Activated naive CD4-positive, alpha-beta T cell treated with anti-CD3 and anti-CD28 coated beads, Interleukin-2, amount 10 ng/mL, durations not matched to agents 7 days and 5 days (primary cell): Measurements from ENCODE around the gene VN1R2.
"Not testable (repeated sequence)": the region's sequence is repeated elsewhere in the genome, so short reads cannot be mapped to it uniquely, and the experiment has no call there.

Experiments used
- CTCF ChIA-PET: fragments of 350-600 bp; sonication (Branson Sonifier 250); formaldehyde crosslinking; loops from one replicate; lab custom pipeline; 2021; ENCODE audit warnings: antibody characterized with exemption; lab: Charles Lee
- DNase-seq: peaks from one replicate; pipeline ENCODE4 v3.0.0-alpha.2; 2020
- H3K27ac Mint-ChIP-seq: one replicate; pipeline ENCODE4 v1.8.0; 2021; ENCODE audit warnings: mild to moderate bottlenecking, moderate library complexity, mixed read lengths
- H3K27me3 Mint-ChIP-seq: one replicate; pipeline ENCODE4 v1.8.0; 2021; ENCODE audit warnings: mild to moderate bottlenecking, mixed read lengths
- H3K36me3 Mint-ChIP-seq: one replicate; pipeline ENCODE4 v1.8.0; 2021; ENCODE audit warnings: mixed read lengths
- H3K4me1 Mint-ChIP-seq: one replicate; pipeline ENCODE4 v1.8.0; 2021; ENCODE audit warnings: mixed read lengths
- H3K4me3 Mint-ChIP-seq: one replicate; pipeline ENCODE4 v1.8.0; 2021; ENCODE audit warnings: mild to moderate bottlenecking, moderate library complexity, mixed read lengths
- H3K9me3 Mint-ChIP-seq: one replicate; pipeline ENCODE4 v1.8.0; 2021; ENCODE audit warnings: mixed read lengths

Gene VN1R2

DNA sequence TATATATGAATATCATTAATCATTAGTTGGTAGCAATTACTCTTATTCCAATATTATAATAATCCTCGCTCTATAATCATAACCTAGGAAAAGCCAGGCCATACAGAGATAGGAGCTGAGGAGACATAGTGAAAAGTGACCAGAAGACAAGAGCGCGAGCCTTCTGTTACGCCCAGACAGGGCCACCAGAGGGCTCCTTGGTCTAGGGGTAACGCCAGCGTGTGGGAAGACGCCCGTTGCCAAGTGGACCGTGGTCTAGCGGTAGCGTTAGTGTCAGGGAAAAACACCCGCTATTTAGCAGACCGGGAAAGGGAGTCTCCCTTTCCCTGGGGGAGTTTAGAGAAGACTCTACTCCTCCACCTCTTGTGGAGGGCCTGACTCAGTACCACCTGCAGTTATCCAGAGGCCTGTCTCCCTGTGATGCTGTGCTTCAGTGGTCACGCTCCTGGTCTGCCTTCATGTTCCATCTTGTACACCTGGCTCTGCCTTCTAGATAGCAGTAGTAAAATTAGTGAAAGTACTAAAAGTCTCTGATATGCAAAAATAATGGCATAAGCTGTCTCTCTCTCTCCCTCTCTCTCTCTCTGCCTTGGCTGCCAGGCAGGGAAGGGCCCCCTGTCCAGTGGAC, at the start of gene VN1R2:
TSS of gene VN1R2 (plus strand) at position 578 of the 628 bp plus-strand sequence. CDS start 84 bp downstream, outside the sequence.
- H3K27ac Mint-ChIP-seq, H3K4me3 Mint-ChIP-seq, H3K27me3 Mint-ChIP-seq, CTCF ChIA-PET, H3K36me3 Mint-ChIP-seq, DNase-seq: not testable (repeated sequence)
- peaks cover 41% of the 10 kb centered on the region for H3K9me3 Mint-ChIP-seq
- peaks cover 13% of the 10 kb centered on the region for H3K4me1 Mint-ChIP-seq

- Mint-ChIP-seq H3K36me3 (peaks cover 61% of the 10 kb centered on the region), H3K9me3 (peaks cover 88% of the 10 kb centered on the region)
- H3K27me3 Mint-ChIP-seq, H3K4me1 Mint-ChIP-seq, H3K4me3 Mint-ChIP-seq, H3K27ac Mint-ChIP-seq, CTCF ChIA-PET, DNase-seq: not testable (repeated sequence)
These were observed 46.5 kb upstream of the VN1R2 start for GRCh38 chr19:53211554-53211953.

DNA sequence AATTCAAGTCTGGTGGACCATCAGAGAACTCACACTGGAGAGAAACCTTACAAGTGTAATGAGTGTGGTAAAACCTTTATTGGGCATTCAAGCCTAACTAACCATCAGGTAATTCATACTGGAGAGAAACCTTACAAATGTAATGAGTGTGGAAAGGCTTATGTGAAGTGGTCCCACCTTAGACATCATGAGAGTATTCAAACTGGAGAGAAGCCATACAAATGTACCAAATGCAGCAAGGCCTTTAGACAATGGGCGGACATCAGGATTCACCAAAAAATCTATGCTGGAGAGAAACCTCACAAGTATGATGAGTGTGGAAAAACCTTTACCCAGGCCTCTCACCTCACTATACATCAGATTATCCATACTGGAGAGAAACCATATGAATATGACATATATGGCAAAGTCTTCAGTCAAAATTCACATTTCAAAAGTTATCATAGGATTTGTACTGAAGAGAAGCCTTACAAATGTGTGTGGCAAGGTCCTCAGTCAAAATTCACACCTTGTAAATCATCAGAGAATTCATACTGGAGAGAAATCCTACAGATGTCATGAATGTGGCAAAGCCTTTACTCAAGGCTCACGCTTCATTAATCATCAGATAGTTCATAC, 45.3 kb upstream of the VN1R2 start:
- no peak overlapping the region for H3K4me3 Mint-ChIP-seq
- DNase-seq, result no peak
- H3K27ac Mint-ChIP-seq, result no peak overlapping the region
- peaks cover 82% of the 10 kb centered on the region for H3K9me3 Mint-ChIP-seq
- CTCF ChIA-PET, result no interaction called here
- no peaks in the 10 kb centered on the region for H3K4me1 Mint-ChIP-seq
- no peaks in the 10 kb centered on the region for H3K27me3 Mint-ChIP-seq
- H3K36me3 Mint-ChIP-seq, result peaks cover 51% of the 10 kb centered on the region

GRCh38 chr19:53222716-53223115, 35.4 kb upstream of the VN1R2 start:
- H3K36me3 Mint-ChIP-seq, H3K4me3 Mint-ChIP-seq, H3K27me3 Mint-ChIP-seq, DNase-seq, CTCF ChIA-PET, H3K4me1 Mint-ChIP-seq, H3K27ac Mint-ChIP-seq: not testable (repeated sequence)
- peaks cover 59% of the 10 kb centered on the region for H3K9me3 Mint-ChIP-seq

GRCh38 chr19:53224606-53225005, 33.5 kb upstream of the VN1R2 start:
- Mint-ChIP-seq H3K36me3 (peaks cover 4% of the 10 kb centered on the region), H3K4me1 (no peaks in the 10 kb centered on the region), H3K4me3 (no peak overlapping the region), H3K27me3 (no peaks in the 10 kb centered on the region), H3K9me3 (peaks cover 57% of the 10 kb centered on the region), H3K27ac (no peak overlapping the region)
- DNase-seq, result no peak
- CTCF ChIA-PET, result no interaction called here

GRCh38 chr19:53237114-53237777, 20.8 kb upstream of the VN1R2 start:
- Mint-ChIP-seq H3K27me3 (no peaks in the 10 kb centered on the region), H3K27ac (no peak overlapping the region), H3K36me3 (peaks cover 31% of the 10 kb centered on the region), H3K4me3 (no peak overlapping the region), H3K4me1 (no peaks in the 10 kb centered on the region), H3K9me3 (peaks cover 71% of the 10 kb centered on the region)
- no peak for DNase-seq
- CTCF ChIA-PET, result no interaction called here

DNA sequence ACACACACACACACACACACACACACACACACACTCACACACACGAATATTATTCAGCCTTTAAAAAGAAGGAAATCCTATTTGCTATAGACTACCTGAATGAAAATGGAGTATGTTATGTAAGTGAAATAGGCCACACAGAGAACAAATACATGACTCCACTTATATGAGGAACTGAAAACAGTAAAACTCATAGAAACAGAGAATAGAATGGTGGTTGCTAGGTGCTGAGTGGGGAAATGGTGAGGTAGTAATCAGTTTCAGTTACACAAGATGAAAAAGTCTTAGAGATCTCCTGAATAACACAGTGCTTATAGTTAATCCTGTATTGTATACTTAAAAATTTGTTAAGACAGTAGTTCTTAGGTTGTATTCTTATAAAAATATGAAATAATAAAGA, 11.6 kb upstream of the VN1R2 start:
- Mint-ChIP-seq H3K9me3 (peaks cover 55% of the 10 kb centered on the region), H3K4me1 (no peaks in the 10 kb centered on the region), H3K27me3 (no peaks in the 10 kb centered on the region), H3K36me3 (peaks cover 35% of the 10 kb centered on the region), H3K27ac (no peak overlapping the region), H3K4me3 (no peak overlapping the region)
- DNase-seq, result no peak
- CTCF ChIA-PET, result no interaction called here

- Mint-ChIP-seq H3K27me3 (no peaks in the 10 kb centered on the region), H3K36me3 (peaks cover 34% of the 10 kb centered on the region), H3K4me1 (peaks cover 13% of the 10 kb centered on the region), H3K27ac (peak within 1 kb of the TSS; percentile 81), H3K4me3 (peak within 1 kb of the TSS; percentile 84), H3K9me3 (peaks cover 51% of the 10 kb centered on the region)
- CTCF ChIA-PET, result no interaction called here
- peak; percentile 91 for DNase-seq
These were observed 3.4 kb upstream of the VN1R2 start, which contains the start of gene ZNF677 for GRCh38 chr19:53254411-53255341. ZNF677 (minus strand) TSS chr19:53254873; CDS start chr19:53251550, 3,323 bp downstream.

DNA sequence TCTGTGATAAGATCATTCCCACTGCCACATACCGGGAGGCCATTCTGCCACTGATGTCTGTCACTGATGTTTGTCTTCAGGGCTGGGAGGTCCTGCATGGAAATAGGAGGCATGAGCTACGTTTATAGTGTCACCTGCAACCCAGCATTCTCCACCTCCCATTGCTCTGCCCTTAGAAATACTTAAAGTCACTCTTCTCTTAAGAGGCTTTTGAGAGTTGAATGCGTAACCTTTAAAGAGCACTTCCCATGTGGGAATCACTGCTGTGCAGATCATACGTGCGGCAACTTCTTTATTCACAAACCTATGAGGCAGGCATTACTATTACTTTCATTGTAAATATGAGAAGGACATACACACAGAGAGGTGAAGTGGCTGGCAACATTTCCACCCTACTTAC, 9.5 kb downstream of the VN1R2 start, which contains the start of gene VN1R4:
TSS of gene VN1R4 (minus strand) at position 101 of the 400 bp plus-strand sequence. CDS start at position 43, 58 bp downstream.
- H3K36me3 Mint-ChIP-seq, H3K27ac Mint-ChIP-seq, H3K4me3 Mint-ChIP-seq, H3K4me1 Mint-ChIP-seq, H3K27me3 Mint-ChIP-seq, DNase-seq, CTCF ChIA-PET: not testable (repeated sequence)
- H3K9me3 Mint-ChIP-seq, result peaks cover 45% of the 10 kb centered on the region

GRCh38 chr19:53269861-53270260, 11.8 kb downstream of the VN1R2 start:
- CTCF ChIA-PET, DNase-seq, H3K4me1 Mint-ChIP-seq, H3K27ac Mint-ChIP-seq, H3K36me3 Mint-ChIP-seq, H3K27me3 Mint-ChIP-seq, H3K4me3 Mint-ChIP-seq: not testable (repeated sequence)
- peaks cover 47% of the 10 kb centered on the region for H3K9me3 Mint-ChIP-seq

- no peaks in the 10 kb centered on the region for H3K27me3 Mint-ChIP-seq
- no peak overlapping the region for H3K27ac Mint-ChIP-seq
- no peak overlapping the region for H3K4me3 Mint-ChIP-seq
- CTCF ChIA-PET, result no interaction called here
- peaks cover 47% of the 10 kb centered on the region for H3K9me3 Mint-ChIP-seq
- H3K4me1 Mint-ChIP-seq, result no peaks in the 10 kb centered on the region
- DNase-seq, result no peak
- no peaks in the 10 kb centered on the region for H3K36me3 Mint-ChIP-seq
These were observed 14.0 kb downstream of the VN1R2 start for GRCh38 chr19:53272044-53272443.

DNA sequence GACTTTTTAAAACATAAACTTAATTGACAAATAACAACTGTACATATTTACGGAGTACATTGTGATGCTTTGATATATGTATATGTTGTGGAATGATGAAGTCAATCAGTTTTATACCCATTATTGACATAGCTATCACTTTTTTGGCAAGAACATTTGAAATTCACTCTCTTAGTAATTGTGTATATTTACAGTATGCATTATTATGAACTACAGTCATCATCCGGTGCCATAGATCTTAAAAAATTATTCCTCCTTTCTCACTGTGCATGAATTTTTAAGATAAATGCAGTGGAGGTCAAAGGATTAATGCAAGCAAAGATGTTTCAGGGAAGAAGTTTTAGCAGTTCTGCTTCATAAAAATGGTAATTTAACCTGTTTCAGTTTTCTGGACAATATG, 17.4 kb downstream of the VN1R2 start:
- DNase-seq, result no peak
- Mint-ChIP-seq H3K9me3 (peaks cover 51% of the 10 kb centered on the region), H3K4me3 (no peak overlapping the region), H3K27me3 (no peaks in the 10 kb centered on the region), H3K27ac (no peak overlapping the region), H3K4me1 (no peaks in the 10 kb centered on the region), H3K36me3 (peaks cover 2% of the 10 kb centered on the region)
- CTCF ChIA-PET, result no interaction called here

- DNase-seq, result not testable (repeated sequence)
These were observed 23.9 kb downstream of the VN1R2 start for GRCh38 chr19:53281947-53282346.

DNA sequence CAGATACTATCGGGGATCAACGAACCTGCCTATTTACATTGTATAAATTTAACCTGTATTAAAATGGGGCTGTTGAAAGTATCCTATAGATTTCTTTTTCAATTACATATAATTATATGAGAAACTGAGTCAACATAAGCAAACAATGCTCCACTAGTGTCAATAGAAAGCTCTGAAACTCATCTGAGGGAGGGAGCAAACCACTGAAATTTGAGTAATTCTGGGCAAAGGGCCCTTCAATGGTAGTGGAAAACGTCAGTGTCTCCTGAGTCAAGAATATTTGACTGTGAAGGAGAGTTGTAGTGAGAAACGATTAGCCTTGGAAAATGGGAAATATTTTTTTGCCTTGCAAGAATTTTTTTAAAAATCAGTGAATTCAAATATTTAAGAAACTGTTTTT, 27.0 kb downstream of the VN1R2 start:
- H3K4me1 Mint-ChIP-seq, result no peaks in the 10 kb centered on the region
- H3K27ac Mint-ChIP-seq, result no peak overlapping the region
- CTCF ChIA-PET, result no interaction called here
- no peak overlapping the region for H3K4me3 Mint-ChIP-seq
- peaks cover 38% of the 10 kb centered on the region for H3K9me3 Mint-ChIP-seq
- H3K36me3 Mint-ChIP-seq, result no peaks in the 10 kb centered on the region
- H3K27me3 Mint-ChIP-seq, result no peaks in the 10 kb centered on the region
- no peak for DNase-seq

More at GRCh38 chr19:53281947-53282346, 23.9 kb downstream of the VN1R2 start:
- CTCF ChIA-PET, H3K4me3 Mint-ChIP-seq, H3K4me1 Mint-ChIP-seq, H3K36me3 Mint-ChIP-seq, H3K27me3 Mint-ChIP-seq, H3K27ac Mint-ChIP-seq: not testable (repeated sequence)
- peaks cover 39% of the 10 kb centered on the region for H3K9me3 Mint-ChIP-seq
